NB4 (cell line): ENCODE data around the gene IGSF21.

ENCODE experiments used
- DNase-seq: peaks from one replicate; pipeline ENCODE4 v3.0.0; 2010; ENCODE audit warnings: low read depth
- H3K4me3 ChIP-seq: one replicate; pipeline ENCODE4 v1.5.1; 2011; ENCODE audit warnings: mild to moderate bottlenecking, low read depth, low read length, moderate library complexity
- CTCF ChIP-seq: IDR thresholded peaks from one replicate; pipeline ENCODE4 v1.5.1; 2012; ENCODE audit warnings: low read depth, low read length
- MAX ChIP-seq: IDR thresholded peaks from 2 replicates; pipeline ENCODE4 v1.6.1; 2011; ENCODE audit warnings: low read depth, low read length
- MYC ChIP-seq: IDR thresholded peaks from 2 replicates; pipeline ENCODE4 v1.6.1; 2011; ENCODE audit warnings: low read depth, low read length
- POLR2A ChIP-seq: IDR thresholded peaks from 2 replicates; pipeline ENCODE4 v1.6.1; 2011; ENCODE audit warnings: mild to moderate bottlenecking; ENCODE audit not compliant: insufficient read length; ENCODE audit errors: extremely low read depth

Gene IGSF21

GRCh38 chr1:18312961-18313360 lies 205.4 kb downstream of the IGSF21 start:
- no peak for TF ChIP-seq POLR2A
- no peak for TF ChIP-seq CTCF
- TF ChIP-seq MYC: no peak
- TF ChIP-seq MAX: no peak
- DNase-seq: no peak
- H3K4me3 ChIP-seq: no peak overlapping the region

- no peak for TF ChIP-seq CTCF
- TF ChIP-seq MYC: no peak
- no peak for TF ChIP-seq MAX
- no peak for TF ChIP-seq POLR2A
- no peak overlapping the region for H3K4me3 ChIP-seq
- no peak for DNase-seq
Measured at GRCh38 chr1:18313523-18313922, 205.9 kb downstream of the IGSF21 start.

GRCh38 chr1:18314399-18314798 lies 206.8 kb downstream of the IGSF21 start:
- DNase-seq: no peak
- TF ChIP-seq POLR2A (no peak), MYC (no peak), CTCF (no peak), MAX (no peak)
- H3K4me3 ChIP-seq: no peak overlapping the region

- no peak overlapping the region for H3K4me3 ChIP-seq
- TF ChIP-seq MYC (no peak), POLR2A (no peak), CTCF (no peak), MAX (no peak)
- DNase-seq: no peak
Measured at GRCh38 chr1:18315449-18315848, 207.9 kb downstream of the IGSF21 start.

- no peak for TF ChIP-seq CTCF
- no peak for TF ChIP-seq POLR2A
- DNase-seq: no peak
- no peak overlapping the region for H3K4me3 ChIP-seq
Measured at GRCh38 chr1:18316764-18317163, 209.2 kb downstream of the IGSF21 start.

GRCh38 chr1:18319099-18319498 lies 211.5 kb downstream of the IGSF21 start:
- H3K4me3 ChIP-seq: no peak overlapping the region
- no peak for DNase-seq
- TF ChIP-seq MYC (no peak), MAX (no peak), POLR2A (no peak), CTCF (no peak)
